Endothelial cell of umbilical vein (primary cell): ENCODE data around the gene UBE2QL1. TPM values are rescaled to one million over a fixed set of nuclear protein-coding genes. Genes with fewer than 3 reads are reported as not detected.

Experiments
- BruUV-seq: library from RNA; stranded (reverse); fragments of 400-500 nt; replicated peaks from 2 replicates; lab custom pipeline; 2021; lab: Mats Ljungman, UMichigan
- CTCF ChIA-PET: fragments of 300-600, 350-600 bp; sonication (Branson Sonifier 250); formaldehyde crosslinking; loops from one replicate; lab custom pipeline; 2021; ENCODE audit warnings: antibody characterized with exemption, inconsistent platforms; lab: Charles Lee
- POLR2A ChIA-PET: fragments of 300-600, 350-600 bp; sonication (Branson Sonifier 250); formaldehyde crosslinking; loops from one replicate; lab custom pipeline; 2021; ENCODE audit warnings: antibody characterized with exemption, inconsistent platforms; lab: Charles Lee
- DNase-seq: peaks from one replicate; pipeline ENCODE4 v3.0.0-alpha.2; 2011; ENCODE audit warnings: low read depth, low spot score
- FAIRE-seq: peaks from 2 replicates; lab custom pipeline; 2011; peaks lifted over from hg19 to GRCh38; lab: Jason Lieb, UNC
- H2AFZ ChIP-seq: 2 replicates; pipeline ENCODE4 v1.6.0; 2012; ENCODE audit warnings: low read depth, low read length, control low read depth, inconsistent platforms
- H3K27ac ChIP-seq: 2 replicates; pipeline ENCODE4 v1.5.1; 2011; ENCODE audit warnings: low read depth, mild to moderate bottlenecking, control low read depth, low read length, moderate library complexity; ENCODE audit not compliant: insufficient read depth
- H3K27me3 ChIP-seq, 2 experiments: 2 replicates each; pipeline versions ENCODE4 v1.6.0 to v1.6.1; 2011; ENCODE audit warnings: low read length in 2 of 2, mixed read lengths in 1 of 2; ENCODE audit not compliant: control insufficient read depth in 2 of 2, insufficient read depth in 2 of 2
- H3K36me3 ChIP-seq, 2 experiments: 2 replicates in 1 of 2; 3 replicates in 1 of 2; pipeline ENCODE4 v1.5.1; 2011; ENCODE audit warnings: low read length in 2 of 2, mild to moderate bottlenecking in 1 of 2, moderate library complexity in 1 of 2; ENCODE audit not compliant: control insufficient read depth in 2 of 2, insufficient read depth in 2 of 2; ENCODE audit errors: extremely low read depth in 1 of 2
- H3K4me1 ChIP-seq: 3 replicates; pipeline ENCODE4 v1.5.1; 2011; ENCODE audit warnings: mild to moderate bottlenecking, low read length; ENCODE audit not compliant: control insufficient read depth, insufficient read depth; ENCODE audit errors: extremely low read depth
- H3K4me2 ChIP-seq: 2 replicates; pipeline ENCODE4 v1.6.1; 2011; ENCODE audit warnings: low read length, control low read depth, mixed read lengths; ENCODE audit not compliant: insufficient read depth
- H3K4me3 ChIP-seq, 3 experiments: fragments of 200-600 bp in 1 of 3; sonication (generic), shearing (Covaris generic) in 1 of 3; replicated peaks in 1 of 3; 2 replicates each; pipeline ENCODE4 v1.5.1; 2011 to 2016; ENCODE audit warnings: control low read depth in 3 of 3, low read length in 3 of 3, mild to moderate bottlenecking in 2 of 3, inconsistent platforms in 1 of 3, low read depth in 1 of 3, moderate library complexity in 1 of 3; ENCODE audit not compliant: insufficient read depth in 1 of 3
- H3K79me2 ChIP-seq: 2 replicates; pipeline ENCODE4 v1.6.0; 2012; ENCODE audit warnings: low read length, inconsistent platforms; ENCODE audit not compliant: control insufficient read depth, insufficient read depth
- H3K9ac ChIP-seq: replicated peaks from 2 replicates; pipeline ENCODE3; 2011; ENCODE audit warnings: low read length, control low read depth; ENCODE audit not compliant: insufficient read depth; ENCODE audit errors: extremely low read depth
- H3K9me1 ChIP-seq: replicated peaks from 3 replicates; pipeline ENCODE4 v1.6.0; 2011; ENCODE audit warnings: mild to moderate bottlenecking, low read length; ENCODE audit not compliant: control insufficient read depth, insufficient read depth; ENCODE audit errors: extremely low read depth
- H3K9me3 ChIP-seq: replicated peaks from 2 replicates; pipeline ENCODE4 v1.5.1; 2012; ENCODE audit warnings: low read length, inconsistent platforms; ENCODE audit not compliant: control insufficient read depth, insufficient read depth
- H4K20me1 ChIP-seq: replicated peaks from 2 replicates; pipeline ENCODE3; 2011; ENCODE audit warnings: mild to moderate bottlenecking, low read length; ENCODE audit not compliant: control insufficient read depth, insufficient read depth; ENCODE audit errors: extremely low read depth
- EZH2 ChIP-seq: IDR thresholded peaks from 2 replicates; pipeline ENCODE4 v1.6.1; 2012; ENCODE audit warnings: borderline replicate concordance, low read depth, mild to moderate bottlenecking, moderate library complexity, low read length, inconsistent platforms; ENCODE audit not compliant: severe bottlenecking
- FOS ChIP-seq: IDR thresholded peaks from 2 replicates; pipeline ENCODE4 v1.6.1; 2011; ENCODE audit warnings: mild to moderate bottlenecking, low read length, moderate library complexity, borderline replicate concordance; ENCODE audit not compliant: insufficient read depth
- GATA2 ChIP-seq: IDR thresholded peaks from 2 replicates; pipeline ENCODE4 v1.7.0; 2011; ENCODE audit warnings: low read depth, mild to moderate bottlenecking, moderate library complexity, mixed read lengths, low read length; ENCODE audit not compliant: insufficient read length, insufficient read depth
- JUN ChIP-seq: IDR thresholded peaks from 2 replicates; pipeline ENCODE4 v1.6.1; 2011; ENCODE audit warnings: borderline replicate concordance, low read depth; ENCODE audit not compliant: insufficient read length, insufficient read depth
- MYC ChIP-seq: IDR thresholded peaks from one replicate; pipeline ENCODE4 v1.6.1; 2011; ENCODE audit warnings: mild to moderate bottlenecking, low read depth, low read length
- POLR2A ChIP-seq: IDR thresholded peaks from 2 replicates; pipeline ENCODE4 v1.6.1; 2012; ENCODE audit warnings: low read depth, mild to moderate bottlenecking, control low read depth, low read length
- POLR2AphosphoS5 ChIP-seq: IDR thresholded peaks from 2 replicates; pipeline ENCODE4 v1.6.1; 2012; ENCODE audit warnings: low read depth, mild to moderate bottlenecking, control low read depth, low read length, moderate library complexity; ENCODE audit not compliant: insufficient read depth
- dilution Hi-C: fragments of 300-500 bp; cut with MboI; formaldehyde crosslinking; loops from one replicate; pipeline ENCODE4 v1.15.0; 2019; ENCODE audit warnings: low sequenced_read_pairs; ENCODE audit not compliant: extremely low pct_ligation_motif_present
- intact Hi-C: fragments of 100-400 bp; cut with micrococcal nuclease; formaldehyde crosslinking; loops from one replicate; pipeline ENCODE4 v1.10.0; 2022
- polyA plus RNA-seq, 4 experiments: library from polyadenylated mRNA; depleted of rRNA in 3 of 4; stranded (reverse) in 3 of 4; unstranded in 1 of 4; fragments of >200 nt; gene quantifications; 2 replicates each; pipeline versions ENCODE4 v1.2.1 to v1.2.3, GENCODE V29; 2011 to 2012; ENCODE audit warnings: missing spikeins in 1 of 4
- total RNA-seq: library from RNA; stranded (reverse); gene quantifications from 2 replicates; pipeline ENCODE4 v1.2.3, GENCODE V29; 2021
- TF ChIP-seq, protein P1 (sequence below): IDR thresholded peaks from 2 replicates; pipeline ENCODE4 v1.6.1; 2011; ENCODE audit not compliant: insufficient read depth, insufficient read length
- TF ChIP-seq, protein P2 (sequence below), 2 donors: IDR thresholded peaks; 1 replicate in 1 of 2; 2 replicates in 1 of 2; pipeline ENCODE4 v1.5.1; 2011; ENCODE audit warnings: low read length in 2 of 2, mild to moderate bottlenecking in 2 of 2, moderate library complexity in 2 of 2, control low read depth in 1 of 2, inconsistent platforms in 1 of 2, low read depth in 1 of 2; ENCODE audit not compliant: insufficient read depth in 1 of 2; ENCODE audit errors: extremely low read depth in 1 of 2

Gene UBE2QL1
- total and polyA plus RNA-seq, 2 donors (not counting 3 experiments of a cell fraction or from before 2014, with no cell fraction given): 0.04 to 0.15 TPM

- Histone ChIP-seq H3K36me3 (no peaks in the 10 kb centered on the region), H3K4me1 (no peaks in the 10 kb centered on the region), H3K79me2 (no peaks in the 10 kb centered on the region), H3K9me3 (no peaks in the 10 kb centered on the region), H2AFZ (no peak overlapping the region), H4K20me1 (no peaks in the 10 kb centered on the region), H3K4me3 (no peak overlapping the region), H3K27me3 (peaks cover 8 to 12% of the 10 kb centered on the region in 2 experiments), H3K9me1 (no peaks in the 10 kb centered on the region), H3K4me2 (no peak overlapping the region), H3K27ac (no peak overlapping the region), H3K9ac (no peak overlapping the region)
- POLR2A ChIA-PET: no interaction called here
- TF ChIP-seq GATA2 (no peak), FOS (peak; percentile 9), POLR2A (no peak), MYC (no peak), JUN (peak; percentile 3), POLR2AphosphoS5 (no peak), EZH2 (no peak)
- TF ChIP-seq, protein P1, sequence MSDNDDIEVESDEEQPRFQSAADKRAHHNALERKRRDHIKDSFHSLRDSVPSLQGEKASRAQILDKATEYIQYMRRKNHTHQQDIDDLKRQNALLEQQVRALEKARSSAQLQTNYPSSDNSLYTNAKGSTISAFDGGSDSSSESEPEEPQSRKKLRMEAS: no peak
- TF ChIP-seq, protein P2, sequence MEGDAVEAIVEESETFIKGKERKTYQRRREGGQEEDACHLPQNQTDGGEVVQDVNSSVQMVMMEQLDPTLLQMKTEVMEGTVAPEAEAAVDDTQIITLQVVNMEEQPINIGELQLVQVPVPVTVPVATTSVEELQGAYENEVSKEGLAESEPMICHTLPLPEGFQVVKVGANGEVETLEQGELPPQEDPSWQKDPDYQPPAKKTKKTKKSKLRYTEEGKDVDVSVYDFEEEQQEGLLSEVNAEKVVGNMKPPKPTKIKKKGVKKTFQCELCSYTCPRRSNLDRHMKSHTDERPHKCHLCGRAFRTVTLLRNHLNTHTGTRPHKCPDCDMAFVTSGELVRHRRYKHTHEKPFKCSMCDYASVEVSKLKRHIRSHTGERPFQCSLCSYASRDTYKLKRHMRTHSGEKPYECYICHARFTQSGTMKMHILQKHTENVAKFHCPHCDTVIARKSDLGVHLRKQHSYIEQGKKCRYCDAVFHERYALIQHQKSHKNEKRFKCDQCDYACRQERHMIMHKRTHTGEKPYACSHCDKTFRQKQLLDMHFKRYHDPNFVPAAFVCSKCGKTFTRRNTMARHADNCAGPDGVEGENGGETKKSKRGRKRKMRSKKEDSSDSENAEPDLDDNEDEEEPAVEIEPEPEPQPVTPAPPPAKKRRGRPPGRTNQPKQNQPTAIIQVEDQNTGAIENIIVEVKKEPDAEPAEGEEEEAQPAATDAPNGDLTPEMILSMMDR (IDR thresholded peaks at IDR 0.05; ENCODE audit: extremely low read depth in 1 of 2, insufficient read depth in 1 of 2, low read depth in 1 of 2, low read length in 2 of 2): no peak
- no TSS peak for BruUV-seq
- DNase-seq (no peak), FAIRE-seq (no peak)
- intact Hi-C loops (loop anchor here (5.0 kb wide), 1 partner anchor 945 kb away; no protein-coding TSS in a partner anchor), dilution Hi-C loops (no loop called here)
- CTCF ChIA-PET: interaction anchor here (1.0 kb wide), 1 partner anchor 72 kb away, joined by 3 read pairs; no protein-coding TSS in a partner anchor
Observed at GRCh38 chr5:6436715-6437331, 11.8 kb upstream of the UBE2QL1 start.
